Nephron (organoid): ENCODE results near the gene ANKH.

ENCODE experiments used
- H3K27ac Mint-ChIP-seq, 3 experiments: 2 replicates each; pipeline ENCODE4 v1.8.0; 2020; ENCODE audit warnings: mixed read lengths in 3 of 3, mild to moderate bottlenecking in 2 of 3, moderate library complexity in 1 of 3
- H3K27me3 Mint-ChIP-seq: 2 replicates; pipeline ENCODE4 v1.8.0; 2021; ENCODE audit warnings: low read depth, mild to moderate bottlenecking, moderate library complexity, mixed read lengths
- H3K36me3 Mint-ChIP-seq: 2 replicates; pipeline ENCODE4 v1.8.0; 2020; ENCODE audit warnings: low read depth, mixed read lengths
- H3K4me1 Mint-ChIP-seq: 2 replicates; pipeline ENCODE4 v1.8.0; 2020; ENCODE audit warnings: mixed read lengths
- H3K4me3 Mint-ChIP-seq, 3 experiments: 2 replicates each; pipeline ENCODE4 v1.8.0; 2020; ENCODE audit warnings: mild to moderate bottlenecking in 3 of 3, mixed read lengths in 3 of 3, moderate library complexity in 2 of 3
- H3K9me3 Mint-ChIP-seq: 2 replicates; pipeline ENCODE4 v1.8.0; 2020; ENCODE audit warnings: mixed read lengths
- CTCF ChIP-seq, 3 experiments: fragments of 200-600 bp; sonication (generic); IDR thresholded peaks; one replicate each; pipeline ENCODE4 v1.5.0; 2021; ENCODE audit warnings: antibody characterized with exemption in 3 of 3; ENCODE audit not compliant: unreplicated experiment in 3 of 3

The ANKH gene

GRCh38 chr5:14678773-14679334, 192.7 kb downstream of the ANKH start:
- Mint-ChIP-seq H3K9me3 (no peaks in the 10 kb centered on the region), H3K36me3 (peaks cover 43% of the 10 kb centered on the region), H3K4me3 (no peak overlapping the region), H3K27me3 (no peaks in the 10 kb centered on the region), H3K4me1 (peaks cover 15% of the 10 kb centered on the region), H3K27ac (no peak overlapping the region)
- no peak for TF ChIP-seq CTCF (IDR thresholded peaks at IDR 0.05; ENCODE audit: unreplicated experiment in 3 of 3)

- TF ChIP-seq CTCF (IDR thresholded peaks at IDR 0.05; ENCODE audit: unreplicated experiment in 3 of 3) = no peak
- H3K27ac Mint-ChIP-seq = peak overlapping the region in 2 of 3 experiments; percentile 28 to 83
- H3K4me3 Mint-ChIP-seq = no peak overlapping the region
- H3K9me3 Mint-ChIP-seq = no peaks in the 10 kb centered on the region
- H3K36me3 Mint-ChIP-seq = peaks cover 27% of the 10 kb centered on the region
- H3K27me3 Mint-ChIP-seq = no peaks in the 10 kb centered on the region
- H3K4me1 Mint-ChIP-seq = peaks cover 28% of the 10 kb centered on the region
Observed at GRCh38 chr5:14676320-14676719, 195.3 kb downstream of the ANKH start.

GRCh38 chr5:14675865-14676300, 195.7 kb downstream of the ANKH start:
- Mint-ChIP-seq H3K27ac (peak overlapping the region in 2 of 3 experiments; percentile 28 to 83), H3K4me1 (peaks cover 33% of the 10 kb centered on the region), H3K9me3 (no peaks in the 10 kb centered on the region), H3K27me3 (no peaks in the 10 kb centered on the region), H3K4me3 (no peak overlapping the region), H3K36me3 (peaks cover 25% of the 10 kb centered on the region)
- no peak for TF ChIP-seq CTCF (IDR thresholded peaks at IDR 0.05; ENCODE audit: unreplicated experiment in 3 of 3)

- no peaks in the 10 kb centered on the region for H3K27me3 Mint-ChIP-seq
- peaks cover 35% of the 10 kb centered on the region for H3K4me1 Mint-ChIP-seq
- no peak for TF ChIP-seq CTCF (IDR thresholded peaks at IDR 0.05; ENCODE audit: unreplicated experiment in 3 of 3)
- H3K36me3 Mint-ChIP-seq = peaks cover 22% of the 10 kb centered on the region
- H3K9me3 Mint-ChIP-seq = no peaks in the 10 kb centered on the region
- H3K27ac Mint-ChIP-seq = peak overlapping the region; percentile 11 to 83 (median 28)
- H3K4me3 Mint-ChIP-seq = no peak overlapping the region
Observed at GRCh38 chr5:14674983-14675854, 196.4 kb downstream of the ANKH start.

GRCh38 chr5:14673443-14673842, 198.1 kb downstream of the ANKH start:
- Mint-ChIP-seq H3K27ac (no peak overlapping the region), H3K4me3 (no peak overlapping the region), H3K36me3 (peaks cover 15% of the 10 kb centered on the region), H3K27me3 (no peaks in the 10 kb centered on the region), H3K9me3 (no peaks in the 10 kb centered on the region), H3K4me1 (peaks cover 35% of the 10 kb centered on the region)
- TF ChIP-seq CTCF (IDR thresholded peaks at IDR 0.05; ENCODE audit: unreplicated experiment in 3 of 3) = no peak
